Osteocyte (in vitro differentiated cells): ENCODE measurements around the gene CTDSPL. TPM values are rescaled to one million over a fixed set of nuclear protein-coding genes. Genes with fewer than 3 reads are reported as not detected.
"Not testable (repeated sequence)": the region's sequence is repeated elsewhere in the genome, so short reads cannot be mapped to it uniquely, and the experiment has no call there.

Source experiments
- DNase-seq: peaks from one replicate; pipeline ENCODE4 v3.0.0; 2021; ENCODE audit warnings: mixed read lengths; ENCODE audit not compliant: unreplicated experiment; ENCODE audit errors: extremely low spot score
- H3K27ac Mint-ChIP-seq: one replicate; pipeline ENCODE4 v1.8.0; 2021; ENCODE audit warnings: mild to moderate bottlenecking, mixed read lengths; ENCODE audit not compliant: unreplicated experiment
- H3K27me3 Mint-ChIP-seq: one replicate; pipeline ENCODE4 v1.8.0; 2021; ENCODE audit warnings: mixed read lengths; ENCODE audit not compliant: unreplicated experiment
- H3K36me3 Mint-ChIP-seq: one replicate; pipeline ENCODE4 v1.8.0; 2021; ENCODE audit warnings: mixed read lengths; ENCODE audit not compliant: unreplicated experiment
- H3K4me1 Mint-ChIP-seq: one replicate; pipeline ENCODE4 v1.8.0; 2021; ENCODE audit warnings: mixed read lengths; ENCODE audit not compliant: unreplicated experiment
- H3K4me3 Mint-ChIP-seq: one replicate; pipeline ENCODE4 v1.8.0; 2021; ENCODE audit warnings: mild to moderate bottlenecking, moderate library complexity, mixed read lengths; ENCODE audit not compliant: unreplicated experiment
- H3K9me3 Mint-ChIP-seq: one replicate; pipeline ENCODE4 v1.8.0; 2021; ENCODE audit warnings: mixed read lengths; ENCODE audit not compliant: unreplicated experiment
- CTCF ChIP-seq: fragments of 200-600 bp; sonication (generic); IDR thresholded peaks from 2 replicates; pipeline ENCODE4 v1.5.0; 2021; ENCODE audit warnings: antibody characterized with exemption, mild to moderate bottlenecking, moderate library complexity
- microRNA-seq: library from miRNA; unstranded; fragments of <30 nt; microRNA quantifications from one replicate; pipeline ENCODE4 v1.1.0, GENCODE V29; 2020; ENCODE audit not compliant: unreplicated experiment
- total RNA-seq: library from RNA; stranded (reverse); gene quantifications from 2 replicates; pipeline ENCODE4 v1.2.1, GENCODE V29; 2021

CTDSPL gene
- total RNA-seq, 1 donor from 2014 or later, result 71.6 TPM

- H3K9me3 Mint-ChIP-seq, result no peaks in the 10 kb centered on the region
- DNase-seq, result no peak
- no peaks in the 10 kb centered on the region for H3K36me3 Mint-ChIP-seq
- peak overlapping the region; percentile 86 for H3K27ac Mint-ChIP-seq
- H3K4me1 Mint-ChIP-seq, result peaks cover 17% of the 10 kb centered on the region
- H3K27me3 Mint-ChIP-seq, result no peaks in the 10 kb centered on the region
- no peak for TF ChIP-seq CTCF
- H3K4me3 Mint-ChIP-seq, result peak overlapping the region; percentile 57
Measured at GRCh38 chr3:38031022-38031994, 169.6 kb downstream of the CTDSPL start.

- H3K4me1 Mint-ChIP-seq, result peaks cover 17% of the 10 kb centered on the region
- H3K27ac Mint-ChIP-seq, result no peak overlapping the region
- no peaks in the 10 kb centered on the region for H3K27me3 Mint-ChIP-seq
- H3K4me3 Mint-ChIP-seq, result no peak overlapping the region
- no peak for TF ChIP-seq CTCF
- H3K9me3 Mint-ChIP-seq, result no peaks in the 10 kb centered on the region
- H3K36me3 Mint-ChIP-seq, result no peaks in the 10 kb centered on the region
- no peak for DNase-seq
Measured at GRCh38 chr3:38032328-38032865, 170.7 kb downstream of the CTDSPL start.

DNA sequence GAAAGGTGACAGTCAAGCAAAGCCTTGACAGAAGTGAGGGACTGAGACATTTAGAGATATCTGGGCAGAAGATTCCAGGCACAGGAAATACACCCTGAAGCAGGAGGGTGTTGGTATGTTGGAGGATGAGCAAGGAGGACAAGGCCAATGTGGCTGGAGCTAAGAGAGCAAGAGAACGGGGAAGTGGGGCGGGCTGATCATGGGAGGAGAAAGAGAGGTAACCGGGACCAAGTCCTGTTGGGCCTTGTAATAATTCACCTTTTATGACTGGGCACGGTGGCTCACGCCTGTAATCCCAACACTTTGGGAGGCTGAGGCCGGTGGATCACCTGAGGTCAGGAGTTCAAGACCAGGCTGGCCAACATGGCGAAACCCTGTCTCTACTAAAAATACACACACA lies 171.9 kb downstream of the CTDSPL start:
- H3K36me3 Mint-ChIP-seq, DNase-seq, H3K27ac Mint-ChIP-seq, H3K9me3 Mint-ChIP-seq, H3K4me3 Mint-ChIP-seq, H3K27me3 Mint-ChIP-seq: not testable (repeated sequence)
- H3K4me1 Mint-ChIP-seq, result peaks cover 15% of the 10 kb centered on the region

Small RNA genes within 50 kb of the gene (microRNA-seq; reads per million reads assigned to microRNA genes)
- gene MIR26A1, result 133 reads per million, percentile 55 among the genes with 10 or more reads in this experiment

Other genes with a start within 250 kb of the CTDSPL start
- 2.3 and 2.7 TPM in 2 replicates for gene VILL, start 128.9 kb downstream of the CTDSPL start, total RNA-seq
- gene PLCD1, start 167.8 kb downstream of the CTDSPL start, total RNA-seq, result 21.8 and 22.8 TPM in 2 replicates
- gene DLEC1, start 177.3 kb downstream of the CTDSPL start, total RNA-seq, result 0.24 and 0.62 TPM in 2 replicates